Panc1 (cell line): ENCODE measurements around the gene CDC45. TPM values are rescaled to one million over a fixed set of nuclear protein-coding genes. Genes with fewer than 3 reads are reported as not detected.

Experiments used
- ATAC-seq: fragments of 200-7000 bp; cut with Tn5 transposase; 2 replicates; pipeline ENCODE4 v1.9.1; 2020; ENCODE audit warnings: mild to moderate bottlenecking, moderate library complexity
- BruUV-seq: library from RNA; stranded (reverse); fragments of 400-500 nt; replicated peaks from 2 replicates; lab custom pipeline; 2021; lab: Mats Ljungman, UMichigan
- CTCF ChIA-PET: fragments of 300-600 bp; sonication (Branson Sonifier 250); formaldehyde crosslinking; loops from one replicate; lab custom pipeline; 2022; ENCODE audit warnings: antibody characterized with exemption; lab: Charles Lee
- POLR2A ChIA-PET: fragments of 300-600 bp; sonication (Branson Sonifier 250); formaldehyde crosslinking; loops from one replicate; lab custom pipeline; 2022; ENCODE audit warnings: antibody characterized with exemption; lab: Charles Lee
- DNase-seq: peaks from one replicate; pipeline ENCODE4 v3.0.0-alpha.2; 2010; ENCODE audit warnings: low read depth, low spot score
- H3K27ac ChIP-seq: 2 replicates; pipeline ENCODE4 v1.5.1; 2011; ENCODE audit warnings: mild to moderate bottlenecking, low read length, inconsistent platforms
- H3K27me3 ChIP-seq: fragments of 200-500 bp; sonication (Bioruptor generic); 2 replicates; pipeline ENCODE4 v1.6.0; 2014; ENCODE audit warnings: low read length, inconsistent platforms; ENCODE audit not compliant: control insufficient read depth, insufficient read depth
- H3K36me3 ChIP-seq: fragments of 200-500 bp; sonication (Bioruptor generic); 2 replicates; pipeline ENCODE4 v1.5.1; 2014; ENCODE audit warnings: inconsistent platforms, mild to moderate bottlenecking, low read length, moderate library complexity; ENCODE audit not compliant: control insufficient read depth, insufficient read depth
- H3K4me1 ChIP-seq: 2 replicates; pipeline ENCODE4 v1.5.1; 2011; ENCODE audit warnings: inconsistent platforms, mild to moderate bottlenecking, low read length, moderate library complexity; ENCODE audit not compliant: control insufficient read depth, insufficient read depth
- H3K4me3 ChIP-seq, 2 experiments: 2 replicates each; pipeline ENCODE4 v1.5.1; 2011 to 2012; ENCODE audit warnings: low read depth in 2 of 2, low read length in 2 of 2, mild to moderate bottlenecking in 2 of 2, inconsistent platforms in 1 of 2, moderate library complexity in 1 of 2
- H3K9me3 ChIP-seq: fragments of 200-500 bp; sonication (Bioruptor generic); 2 replicates; pipeline ENCODE4 v1.5.1; 2014; ENCODE audit warnings: low read depth, mild to moderate bottlenecking, inconsistent platforms, low read length, moderate library complexity; ENCODE audit not compliant: control insufficient read depth, insufficient read depth
- POLR2AphosphoS5 ChIP-seq: IDR thresholded peaks from 2 replicates; pipeline ENCODE4 v1.6.1; 2012; ENCODE audit warnings: mild to moderate bottlenecking, low read depth, low read length, moderate library complexity
- SIN3A ChIP-seq: IDR thresholded peaks from 2 replicates; pipeline ENCODE4 v1.6.1; 2012; ENCODE audit warnings: low read depth, mild to moderate bottlenecking, low read length, moderate library complexity, borderline replicate concordance; ENCODE audit not compliant: insufficient read depth
- TCF7L2 ChIP-seq: IDR thresholded peaks from 2 replicates; pipeline ENCODE4 v1.6.1; 2011; ENCODE audit warnings: mild to moderate bottlenecking, low read depth, low read length, inconsistent platforms
- in situ Hi-C: cut with HindIII; loops from 2 replicates; pipeline ENCODE4 v1.10.0; 2016; ENCODE audit warnings: low sequenced_read_pairs, low pct_unique_long_range_greater_than_20kb
- intact Hi-C: fragments of 100-400 bp; cut with micrococcal nuclease; formaldehyde crosslinking; loops from one replicate; pipeline ENCODE4 v1.10.0; 2022; ENCODE audit not compliant: unreplicated experiment
- total RNA-seq: library from RNA; stranded (reverse); gene quantifications from one replicate; pipeline ENCODE4 v1.2.1, GENCODE V29; 2021; ENCODE audit not compliant: unreplicated experiment
- TF ChIP-seq, protein P1 (sequence below), 2 experiments: IDR thresholded peaks; 2 replicates each; pipeline ENCODE4 v1.6.1; 2011 to 2012; ENCODE audit warnings: low read depth in 2 of 2, control low read depth in 1 of 2, low read length in 1 of 2, mild to moderate bottlenecking in 1 of 2, moderate library complexity in 1 of 2; ENCODE audit not compliant: insufficient read depth in 1 of 2
- TF ChIP-seq, protein P2 (sequence below): fragments of 450-650 bp; IDR thresholded peaks from 2 replicates; pipeline ENCODE4 v1.5.1; 2017; ENCODE audit warnings: mild to moderate bottlenecking

Gene CDC45
- total RNA-seq, 1 experiment from 2014 or later, result 26.1 TPM

DNA sequence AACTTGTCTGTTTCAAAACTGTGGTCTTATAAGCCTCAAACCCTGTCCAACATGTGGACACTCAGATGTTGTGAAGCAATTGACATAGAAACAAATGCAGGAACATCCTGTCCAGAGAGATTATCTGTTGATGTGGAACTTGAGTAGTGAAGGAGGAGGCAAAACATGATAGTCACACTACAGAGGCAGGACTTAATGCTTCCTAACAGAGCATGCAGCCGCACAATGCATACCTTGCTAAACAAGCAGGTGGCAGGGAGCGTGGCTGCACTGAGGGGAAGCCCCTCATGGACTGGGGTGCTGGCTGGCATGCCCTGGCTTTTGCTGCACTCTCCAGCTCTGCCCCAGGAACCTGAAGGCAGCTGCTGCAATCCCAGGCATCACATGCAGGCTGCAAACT lies 37.6 kb upstream of the CDC45 start:
- BruUV-seq, result no TSS peak
- CTCF ChIA-PET, result no interaction called here
- POLR2A ChIA-PET, result no interaction called here
- Histone ChIP-seq H3K9me3 (no peaks in the 10 kb centered on the region), H3K27ac (no peak overlapping the region), H3K4me3 (no peak overlapping the region), H3K36me3 (no peaks in the 10 kb centered on the region; the same call in none of the 2 replicates), H3K4me1 (peaks cover 7% of the 10 kb centered on the region; the same call in 1 of the 2 replicates), H3K27me3 (no peaks in the 10 kb centered on the region)
- DNase-seq, result no peak
- intact Hi-C loops, result no loop called here
- TF ChIP-seq, protein P1, sequence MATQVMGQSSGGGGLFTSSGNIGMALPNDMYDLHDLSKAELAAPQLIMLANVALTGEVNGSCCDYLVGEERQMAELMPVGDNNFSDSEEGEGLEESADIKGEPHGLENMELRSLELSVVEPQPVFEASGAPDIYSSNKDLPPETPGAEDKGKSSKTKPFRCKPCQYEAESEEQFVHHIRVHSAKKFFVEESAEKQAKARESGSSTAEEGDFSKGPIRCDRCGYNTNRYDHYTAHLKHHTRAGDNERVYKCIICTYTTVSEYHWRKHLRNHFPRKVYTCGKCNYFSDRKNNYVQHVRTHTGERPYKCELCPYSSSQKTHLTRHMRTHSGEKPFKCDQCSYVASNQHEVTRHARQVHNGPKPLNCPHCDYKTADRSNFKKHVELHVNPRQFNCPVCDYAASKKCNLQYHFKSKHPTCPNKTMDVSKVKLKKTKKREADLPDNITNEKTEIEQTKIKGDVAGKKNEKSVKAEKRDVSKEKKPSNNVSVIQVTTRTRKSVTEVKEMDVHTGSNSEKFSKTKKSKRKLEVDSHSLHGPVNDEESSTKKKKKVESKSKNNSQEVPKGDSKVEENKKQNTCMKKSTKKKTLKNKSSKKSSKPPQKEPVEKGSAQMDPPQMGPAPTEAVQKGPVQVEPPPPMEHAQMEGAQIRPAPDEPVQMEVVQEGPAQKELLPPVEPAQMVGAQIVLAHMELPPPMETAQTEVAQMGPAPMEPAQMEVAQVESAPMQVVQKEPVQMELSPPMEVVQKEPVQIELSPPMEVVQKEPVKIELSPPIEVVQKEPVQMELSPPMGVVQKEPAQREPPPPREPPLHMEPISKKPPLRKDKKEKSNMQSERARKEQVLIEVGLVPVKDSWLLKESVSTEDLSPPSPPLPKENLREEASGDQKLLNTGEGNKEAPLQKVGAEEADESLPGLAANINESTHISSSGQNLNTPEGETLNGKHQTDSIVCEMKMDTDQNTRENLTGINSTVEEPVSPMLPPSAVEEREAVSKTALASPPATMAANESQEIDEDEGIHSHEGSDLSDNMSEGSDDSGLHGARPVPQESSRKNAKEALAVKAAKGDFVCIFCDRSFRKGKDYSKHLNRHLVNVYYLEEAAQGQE (IDR thresholded peaks at IDR 0.05; ENCODE audit: insufficient read depth in 1 of 2, low read depth in 2 of 2, low read length in 1 of 2), result no peak
- TF ChIP-seq SIN3A (no peak), TCF7L2 (no peak), POLR2AphosphoS5 (no peak)
- TF ChIP-seq, protein P2, sequence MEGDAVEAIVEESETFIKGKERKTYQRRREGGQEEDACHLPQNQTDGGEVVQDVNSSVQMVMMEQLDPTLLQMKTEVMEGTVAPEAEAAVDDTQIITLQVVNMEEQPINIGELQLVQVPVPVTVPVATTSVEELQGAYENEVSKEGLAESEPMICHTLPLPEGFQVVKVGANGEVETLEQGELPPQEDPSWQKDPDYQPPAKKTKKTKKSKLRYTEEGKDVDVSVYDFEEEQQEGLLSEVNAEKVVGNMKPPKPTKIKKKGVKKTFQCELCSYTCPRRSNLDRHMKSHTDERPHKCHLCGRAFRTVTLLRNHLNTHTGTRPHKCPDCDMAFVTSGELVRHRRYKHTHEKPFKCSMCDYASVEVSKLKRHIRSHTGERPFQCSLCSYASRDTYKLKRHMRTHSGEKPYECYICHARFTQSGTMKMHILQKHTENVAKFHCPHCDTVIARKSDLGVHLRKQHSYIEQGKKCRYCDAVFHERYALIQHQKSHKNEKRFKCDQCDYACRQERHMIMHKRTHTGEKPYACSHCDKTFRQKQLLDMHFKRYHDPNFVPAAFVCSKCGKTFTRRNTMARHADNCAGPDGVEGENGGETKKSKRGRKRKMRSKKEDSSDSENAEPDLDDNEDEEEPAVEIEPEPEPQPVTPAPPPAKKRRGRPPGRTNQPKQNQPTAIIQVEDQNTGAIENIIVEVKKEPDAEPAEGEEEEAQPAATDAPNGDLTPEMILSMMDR, result no peak
- in situ Hi-C loops, result no loop called here
- ATAC-seq, result no peak

DNA sequence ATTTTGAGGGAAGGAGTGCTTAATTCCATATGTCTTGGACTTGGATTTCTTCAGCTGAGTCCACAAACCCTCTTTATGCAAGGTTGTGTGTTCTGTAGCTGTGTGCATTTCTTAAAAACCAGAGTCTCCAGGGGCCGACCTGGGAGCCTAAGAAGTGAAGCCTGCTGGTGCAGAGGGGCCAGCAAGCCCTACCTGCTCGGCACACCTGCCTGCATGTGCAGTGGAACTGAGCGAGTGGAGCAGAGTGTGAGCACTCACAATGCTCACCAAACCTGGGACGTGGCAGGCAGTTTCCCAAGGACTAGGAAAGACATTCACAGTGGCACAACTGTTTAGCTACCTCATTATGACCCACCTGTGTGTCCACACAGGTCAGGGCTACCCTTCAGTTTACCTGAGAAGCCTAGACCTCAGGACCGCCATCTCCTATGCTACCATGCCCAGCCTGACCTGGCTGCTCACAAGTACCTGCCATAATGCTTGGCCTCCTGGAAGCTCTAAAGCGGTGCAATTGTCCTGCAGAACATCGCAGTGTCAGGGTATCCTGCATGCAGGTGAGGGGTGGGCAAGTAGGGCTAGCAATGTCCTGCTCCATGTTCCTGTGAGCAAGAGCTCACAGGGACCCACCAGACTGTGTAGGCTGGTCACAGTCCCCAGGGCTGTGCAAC lies 36.0 kb upstream of the CDC45 start:
- intact Hi-C loops, result no loop called here

More for the DNA sequence above, 36.0 kb upstream of the CDC45 start:
- BruUV-seq, result no TSS peak
- no peak for DNase-seq
- no peak for ATAC-seq
- no peak overlapping the region for H3K27ac ChIP-seq
- H3K36me3 ChIP-seq, result no peaks in the 10 kb centered on the region; the same call in none of the 2 replicates
- H3K9me3 ChIP-seq, result no peaks in the 10 kb centered on the region
- in situ Hi-C loops, result no loop called here
- ChIA-PET POLR2A (no interaction called here), CTCF (no interaction called here)
- no peaks in the 10 kb centered on the region for H3K27me3 ChIP-seq
- no peak overlapping the region for H3K4me3 ChIP-seq
- peaks cover 13% of the 10 kb centered on the region; the same call in 1 of the 2 replicates for H3K4me1 ChIP-seq
- TF ChIP-seq POLR2AphosphoS5 (no peak), TCF7L2 (no peak), SIN3A (no peak)
- TF ChIP-seq, protein P2, result no peak
- TF ChIP-seq, protein P1 (IDR thresholded peaks at IDR 0.05; ENCODE audit: insufficient read depth in 1 of 2, low read depth in 2 of 2, low read length in 1 of 2), result no peak
